ENCODE results near the gene NCBP3. TPM values are rescaled to one million over a fixed set of nuclear protein-coding genes. Genes with fewer than 3 reads are reported as not detected.

NCBP3 gene
- total RNA-seq, 2 donors from 2014 or later: 14.8 to 370 TPM

GRCh38 chr17:3890082-3890877 lies 44.2 kb upstream of the NCBP3 start:
- WGBS: 35% methylated on average over 22 of the region's 22 CpGs
- intact Hi-C loops (cut with DNase I): no loop called here
- H3K4me1 ChIP-seq (replicated peaks): peaks cover 24% of the 10 kb centered on the region
- TF ChIP-seq POLR2AphosphoS5 (IDR thresholded peaks at IDR 0.05) (peak; percentile 22), POLR2A (IDR thresholded peaks at IDR 0.05) (peak; percentile 32), CTCF (IDR thresholded peaks at IDR 0.05) (no peak)
- no peaks in the 10 kb centered on the region for H3K36me3 ChIP-seq
- no peak overlapping the region for H3K4me3 ChIP-seq
- peak overlapping the region; percentile 87 to 90 for H3K27ac ChIP-seq
- peak; percentile 56 for DNase-seq (ENCODE audit: low spot score)
- no peaks in the 10 kb centered on the region for H3K27me3 ChIP-seq (replicated peaks; ENCODE audit: insufficient read depth)
- H3K9me3 ChIP-seq: no peaks in the 10 kb centered on the region

- H3K4me1 ChIP-seq (replicated peaks): peaks cover 23% of the 10 kb centered on the region
- DNase-seq (ENCODE audit: low spot score): no peak
- no peaks in the 10 kb centered on the region for H3K27me3 ChIP-seq (replicated peaks; ENCODE audit: insufficient read depth)
- peak overlapping the region; percentile 87 to 90 for H3K27ac ChIP-seq
- no peak overlapping the region for H3K4me3 ChIP-seq
- TF ChIP-seq POLR2AphosphoS5 (IDR thresholded peaks at IDR 0.05) (no peak), POLR2A (IDR thresholded peaks at IDR 0.05) (no peak), CTCF (IDR thresholded peaks at IDR 0.05) (no peak)
- H3K36me3 ChIP-seq: no peaks in the 10 kb centered on the region
- H3K9me3 ChIP-seq: no peaks in the 10 kb centered on the region
- intact Hi-C loops (cut with DNase I): no loop called here
- WGBS: 76% methylated on average over 17 of the region's 17 CpGs
These were observed 43.4 kb upstream of the NCBP3 start for GRCh38 chr17:3889325-3890012.

GRCh38 chr17:3888343-3889171 lies 42.5 kb upstream of the NCBP3 start:
- Histone ChIP-seq H3K27ac (peak overlapping the region; percentile 87 to 90), H3K36me3 (no peaks in the 10 kb centered on the region), H3K27me3 (replicated peaks; ENCODE audit: insufficient read depth) (no peaks in the 10 kb centered on the region), H3K9me3 (no peaks in the 10 kb centered on the region), H3K4me1 (replicated peaks) (peaks cover 15% of the 10 kb centered on the region), H3K4me3 (no peak overlapping the region)
- intact Hi-C loops (cut with DNase I): no loop called here
- DNase-seq (ENCODE audit: low spot score): peak; percentile 87
- 24% methylated on average over 50 of the region's 50 CpGs for WGBS
- TF ChIP-seq CTCF (IDR thresholded peaks at IDR 0.05): no peak
- TF ChIP-seq POLR2A (IDR thresholded peaks at IDR 0.05): peak; percentile 64
- peak; percentile 91 for TF ChIP-seq POLR2AphosphoS5 (IDR thresholded peaks at IDR 0.05)

GRCh38 chr17:3887804-3888203 lies 41.8 kb upstream of the NCBP3 start:
- no peaks in the 10 kb centered on the region for H3K27me3 ChIP-seq (replicated peaks; ENCODE audit: insufficient read depth)
- DNase-seq (ENCODE audit: low spot score): no peak
- H3K4me1 ChIP-seq (replicated peaks): peaks cover 14% of the 10 kb centered on the region
- intact Hi-C loops (cut with DNase I): no loop called here
- no peaks in the 10 kb centered on the region for H3K9me3 ChIP-seq
- H3K27ac ChIP-seq: peak overlapping the region; percentile 87 to 90
- H3K36me3 ChIP-seq: no peaks in the 10 kb centered on the region
- no peak for TF ChIP-seq POLR2AphosphoS5 (IDR thresholded peaks at IDR 0.05)
- no peak for TF ChIP-seq POLR2A (IDR thresholded peaks at IDR 0.05)
- TF ChIP-seq CTCF (IDR thresholded peaks at IDR 0.05): no peak
- no peak overlapping the region for H3K4me3 ChIP-seq
- 55% methylated on average over 9 of the region's 9 CpGs for WGBS

Data from prostate gland (tissue), 2 donors.